Ectodermal cell (in vitro differentiated cells): ENCODE measurements around the gene MEF2D.

Source experiments
- H3K27ac ChIP-seq: 2 replicates; pipeline ENCODE4 v1.7.0; 2013; ENCODE audit warnings: mild to moderate bottlenecking, low read depth, low read length; ENCODE audit not compliant: insufficient read depth, poor library complexity, severe bottlenecking
- H3K27me3 ChIP-seq: 2 replicates; pipeline ENCODE4 v1.7.0; 2013; ENCODE audit warnings: mild to moderate bottlenecking, low read length; ENCODE audit not compliant: insufficient read depth, control insufficient read depth, poor library complexity, severe bottlenecking
- H3K36me3 ChIP-seq: one replicate; pipeline ENCODE4 v1.7.0; 2013; ENCODE audit warnings: low read length; ENCODE audit not compliant: control insufficient read depth, insufficient read depth
- H3K4me1 ChIP-seq: one replicate; pipeline ENCODE4 v1.7.0; 2013; ENCODE audit warnings: low read length; ENCODE audit not compliant: control insufficient read depth, insufficient read depth
- H3K4me3 ChIP-seq: 2 replicates; pipeline ENCODE4 v1.7.0; 2013; ENCODE audit warnings: low read depth, low read length, control low read depth; ENCODE audit not compliant: insufficient read depth
- H3K9me3 ChIP-seq: 2 replicates; pipeline ENCODE4 v1.7.0; 2013; ENCODE audit warnings: mild to moderate bottlenecking, low read length, moderate library complexity; ENCODE audit not compliant: control insufficient read depth
- WGBS, 2 experiments: methylation state at CpG; one replicate each; pipeline ENCODE4 v1.1.7; 2013; ENCODE audit warnings: missing lambda C conversion rate in 2 of 2; 5-methylcytosine and 5-hydroxymethylcytosine counted together

MEF2D gene

GRCh38 chr1:156437037-156437867, 63.3 kb downstream of the MEF2D start:
- Histone ChIP-seq H3K4me1 (peaks cover 22% of the 10 kb centered on the region), H3K27me3 (peaks cover 99% of the 10 kb centered on the region), H3K27ac (no peak overlapping the region), H3K9me3 (no peaks in the 10 kb centered on the region), H3K36me3 (no peaks in the 10 kb centered on the region), H3K4me3 (no peak overlapping the region)
- 13 to 14% methylated on average over 19 of the region's 19 CpGs for WGBS, 2 experiments

GRCh38 chr1:156436141-156437036, 64.2 kb downstream of the MEF2D start:
- H3K36me3 ChIP-seq, result no peaks in the 10 kb centered on the region
- H3K27ac ChIP-seq, result no peak overlapping the region
- 2 to 3% methylated on average over 77 of the region's 77 CpGs for WGBS, 2 experiments
- H3K4me3 ChIP-seq, result no peak overlapping the region
- peaks cover 99% of the 10 kb centered on the region for H3K27me3 ChIP-seq
- H3K4me1 ChIP-seq, result peaks cover 22% of the 10 kb centered on the region
- H3K9me3 ChIP-seq, result no peaks in the 10 kb centered on the region

- H3K4me3 ChIP-seq, result no peak overlapping the region
- 2 to 3% methylated on average over 56 to 59 of the region's 59 CpGs for WGBS, 2 experiments
- no peaks in the 10 kb centered on the region for H3K36me3 ChIP-seq
These were observed 64.9 kb downstream of the MEF2D start for GRCh38 chr1:156435545-156436140.

GRCh38 chr1:156434989-156435544, 65.5 kb downstream of the MEF2D start:
- no peak overlapping the region for H3K4me3 ChIP-seq
- peaks cover 20% of the 10 kb centered on the region for H3K4me1 ChIP-seq
- no peaks in the 10 kb centered on the region for H3K9me3 ChIP-seq
- no peak overlapping the region for H3K27ac ChIP-seq
- H3K36me3 ChIP-seq, result no peaks in the 10 kb centered on the region
- peaks cover 99% of the 10 kb centered on the region for H3K27me3 ChIP-seq
- 8 to 9% methylated on average over 20 of the region's 20 CpGs for WGBS, 2 experiments

More at GRCh38 chr1:156435545-156436140, 64.9 kb downstream of the MEF2D start:
- H3K4me1 ChIP-seq, result peaks cover 21% of the 10 kb centered on the region
- H3K27ac ChIP-seq, result no peak overlapping the region
- no peaks in the 10 kb centered on the region for H3K9me3 ChIP-seq
- peaks cover 99% of the 10 kb centered on the region for H3K27me3 ChIP-seq

- WGBS, 2 experiments, result 10 to 13% methylated on average over 1 of the region's 1 CpG
- no peaks in the 10 kb centered on the region for H3K36me3 ChIP-seq
- no peaks in the 10 kb centered on the region for H3K9me3 ChIP-seq
- peaks cover 25% of the 10 kb centered on the region for H3K4me1 ChIP-seq
- H3K27ac ChIP-seq, result no peak overlapping the region
- no peak overlapping the region for H3K4me3 ChIP-seq
- H3K27me3 ChIP-seq, result peaks cover 100% of the 10 kb centered on the region
These were observed 67.0 kb downstream of the MEF2D start for GRCh38 chr1:156433602-156434001.

- Histone ChIP-seq H3K4me3 (no peak overlapping the region), H3K27me3 (peaks cover 100% of the 10 kb centered on the region), H3K4me1 (peaks cover 25% of the 10 kb centered on the region), H3K9me3 (no peaks in the 10 kb centered on the region), H3K27ac (no peak overlapping the region), H3K36me3 (no peaks in the 10 kb centered on the region)
- 26 to 45% methylated on average over 4 of the region's 4 CpGs for WGBS, 2 experiments
These were observed 67.5 kb downstream of the MEF2D start for GRCh38 chr1:156433032-156433431.

GRCh38 chr1:156432669-156433018, 67.9 kb downstream of the MEF2D start:
- no peak overlapping the region for H3K27ac ChIP-seq
- peaks cover 25% of the 10 kb centered on the region for H3K4me1 ChIP-seq
- H3K36me3 ChIP-seq, result no peaks in the 10 kb centered on the region
- WGBS, 2 experiments, result 1 to 3% methylated on average over 11 of the region's 11 CpGs
- peaks cover 100% of the 10 kb centered on the region for H3K27me3 ChIP-seq
- no peaks in the 10 kb centered on the region for H3K9me3 ChIP-seq
- no peak overlapping the region for H3K4me3 ChIP-seq

GRCh38 chr1:156431769-156432668, 68.6 kb downstream of the MEF2D start:
- Histone ChIP-seq H3K27me3 (peaks cover 100% of the 10 kb centered on the region), H3K4me1 (peaks cover 25% of the 10 kb centered on the region), H3K27ac (no peak overlapping the region), H3K36me3 (no peaks in the 10 kb centered on the region), H3K4me3 (no peak overlapping the region), H3K9me3 (no peaks in the 10 kb centered on the region)
- WGBS, 2 experiments, result 2 to 8% methylated on average over 9 to 11 of the region's 12 CpGs

- Histone ChIP-seq H3K4me1 (peaks cover 24% of the 10 kb centered on the region), H3K9me3 (no peaks in the 10 kb centered on the region), H3K27me3 (peaks cover 100% of the 10 kb centered on the region), H3K4me3 (no peak overlapping the region), H3K36me3 (no peaks in the 10 kb centered on the region), H3K27ac (no peak overlapping the region)
- WGBS, 2 experiments, result 34 to 36% methylated on average over 3 to 4 of the region's 4 CpGs
These were observed 69.2 kb downstream of the MEF2D start for GRCh38 chr1:156431366-156431765.
